SJCRH30 (cell line): ENCODE results near the gene AGAP1. TPM values are rescaled to one million over a fixed set of nuclear protein-coding genes. Genes with fewer than 3 reads are reported as not detected.
"Not testable (repeated sequence)": the region's sequence is repeated elsewhere in the genome, so short reads cannot be mapped to it uniquely, and the experiment has no call there.

Experiments used
- DNase-seq, 2 experiments: peaks; one replicate each; pipeline ENCODE4 v3.0.0-alpha.2; 2015 to 2020
- H3K27ac ChIP-seq: fragments of 250-450 bp; sonication (Bioruptor Pico); 2 replicates; pipeline ENCODE4 v1.5.1; 2020; ENCODE audit warnings: mild to moderate bottlenecking, moderate library complexity
- H3K27me3 ChIP-seq: fragments of 250-450 bp; sonication (Bioruptor Pico); 2 replicates; pipeline ENCODE4 v1.5.1; 2020; ENCODE audit warnings: mild to moderate bottlenecking, moderate library complexity
- H3K36me3 ChIP-seq: fragments of 250-450 bp; sonication (Bioruptor Pico); 2 replicates; pipeline ENCODE4 v1.5.1; 2020; ENCODE audit warnings: mild to moderate bottlenecking, moderate library complexity
- H3K4me1 ChIP-seq: fragments of 250-450 bp; sonication (Bioruptor Pico); 2 replicates; pipeline ENCODE4 v1.5.1; 2020; ENCODE audit warnings: mild to moderate bottlenecking, moderate library complexity
- H3K4me3 ChIP-seq: fragments of 250-450 bp; sonication (Bioruptor Pico); 2 replicates; pipeline ENCODE4 v1.5.1; 2020; ENCODE audit warnings: mild to moderate bottlenecking, moderate library complexity
- H3K9me3 ChIP-seq: fragments of 250-450 bp; sonication (Bioruptor Pico); replicated peaks from 2 replicates; pipeline ENCODE4 v1.5.1; 2020; ENCODE audit warnings: mild to moderate bottlenecking, moderate library complexity
- total RNA-seq: library from RNA; depleted of rRNA; stranded (reverse); fragments of >200 nt; shearing (Covaris generic); gene quantifications from 2 replicates; pipeline ENCODE4 v1.2.3, GENCODE V29; 2014

AGAP1 gene
- total RNA-seq, 1 experiment from 2014 or later = 27.8 TPM

DNA sequence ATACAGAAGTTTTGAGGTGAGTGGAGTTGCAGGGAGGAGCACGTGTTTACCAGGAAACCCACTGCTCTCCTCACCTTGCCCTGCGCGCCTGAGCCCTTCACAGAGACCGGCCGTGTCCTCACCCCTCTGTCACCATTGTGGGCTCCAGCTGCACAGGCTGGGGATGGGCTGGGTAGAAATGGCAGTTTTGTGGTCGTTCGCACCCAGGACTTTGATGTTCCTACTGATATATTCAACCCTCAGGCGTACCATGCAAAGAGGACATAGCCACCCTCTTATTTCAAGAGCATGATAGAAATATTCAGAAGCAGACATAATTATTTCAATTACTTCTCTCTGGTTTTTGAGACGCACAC is 596.2 kb downstream of the AGAP1 start:
- Histone ChIP-seq H3K27ac (no peak overlapping the region), H3K36me3 (no peaks in the 10 kb centered on the region), H3K27me3 (no peaks in the 10 kb centered on the region), H3K4me1 (peaks cover 5% of the 10 kb centered on the region; the same call in 1 of the 2 replicates), H3K4me3 (no peak overlapping the region), H3K9me3 (no peaks in the 10 kb centered on the region; the same call in 1 of the 2 replicates)
- DNase-seq = no peak

DNA sequence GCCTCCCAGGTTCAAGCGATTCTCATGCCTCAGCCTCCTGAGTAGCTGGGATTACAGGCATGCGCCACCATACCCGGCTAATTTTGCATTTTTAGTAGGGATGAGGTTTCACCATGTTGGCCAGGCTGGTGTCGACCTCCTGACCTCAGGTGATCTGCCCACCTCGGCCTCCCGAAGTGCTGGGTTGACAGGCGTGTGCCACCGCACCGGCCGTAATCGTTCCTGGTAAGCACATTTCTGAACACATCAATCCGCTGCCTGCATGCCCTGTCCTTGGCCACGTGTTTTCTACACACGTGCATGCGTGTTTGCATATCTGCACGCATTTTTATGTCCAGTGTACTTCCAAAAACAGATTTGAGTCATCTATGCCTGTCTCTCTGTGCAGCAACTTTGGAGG is 597.0 kb downstream of the AGAP1 start:
- H3K4me3 ChIP-seq, H3K9me3 ChIP-seq, H3K4me1 ChIP-seq, H3K27me3 ChIP-seq, DNase-seq, H3K36me3 ChIP-seq, H3K27ac ChIP-seq: not testable (repeated sequence)

DNA sequence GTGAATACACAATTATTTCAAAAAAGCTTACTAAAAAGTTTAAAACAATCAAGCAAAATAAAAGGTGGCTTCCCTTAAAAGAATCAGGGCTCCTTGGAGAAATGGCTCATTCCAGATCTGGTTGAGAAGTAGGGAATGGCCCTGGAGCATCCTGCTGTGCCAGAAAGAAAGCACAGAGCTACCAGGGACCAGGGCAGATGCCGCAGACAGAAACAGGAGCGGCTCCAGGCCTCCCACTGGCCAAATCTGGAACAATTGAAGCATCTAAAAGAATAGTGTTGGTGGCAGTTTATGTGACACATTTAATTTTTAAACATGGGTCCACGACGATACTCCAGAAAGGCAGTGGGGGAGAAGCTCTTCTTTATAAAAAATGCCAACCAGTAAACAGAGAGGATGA is 598.9 kb downstream of the AGAP1 start:
- Histone ChIP-seq H3K27me3 (no peaks in the 10 kb centered on the region), H3K27ac (no peak overlapping the region), H3K4me1 (no peaks in the 10 kb centered on the region), H3K36me3 (no peaks in the 10 kb centered on the region; the same call in 1 of the 2 replicates), H3K4me3 (no peak overlapping the region), H3K9me3 (no peaks in the 10 kb centered on the region; the same call in 1 of the 2 replicates)
- DNase-seq = no peak

DNA sequence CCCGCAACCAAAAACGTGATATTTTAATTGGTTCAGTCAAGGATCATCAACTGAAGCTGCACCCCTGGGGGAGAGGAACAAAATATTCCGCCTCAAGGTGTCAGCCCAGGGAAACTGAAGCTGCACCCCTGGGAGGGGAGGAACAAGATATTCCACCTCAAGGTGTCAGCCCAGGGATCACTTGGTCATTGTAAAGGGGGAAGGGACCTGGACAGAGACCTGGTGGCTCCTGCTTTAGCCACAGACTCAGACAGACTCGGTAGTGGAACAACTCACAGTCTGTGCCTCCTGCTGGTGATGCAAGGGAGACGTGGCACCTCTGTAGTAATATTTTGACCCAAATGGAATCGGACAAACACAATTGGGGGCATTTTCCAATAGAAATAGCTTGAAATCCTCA is 599.3 kb downstream of the AGAP1 start:
- H3K4me1 ChIP-seq = no peaks in the 10 kb centered on the region
- no peaks in the 10 kb centered on the region; the same call in 1 of the 2 replicates for H3K9me3 ChIP-seq
- no peak overlapping the region for H3K27ac ChIP-seq
- no peaks in the 10 kb centered on the region for H3K27me3 ChIP-seq
- H3K36me3 ChIP-seq = no peaks in the 10 kb centered on the region; the same call in 1 of the 2 replicates
- no peak overlapping the region for H3K4me3 ChIP-seq
- DNase-seq = no peak

DNA sequence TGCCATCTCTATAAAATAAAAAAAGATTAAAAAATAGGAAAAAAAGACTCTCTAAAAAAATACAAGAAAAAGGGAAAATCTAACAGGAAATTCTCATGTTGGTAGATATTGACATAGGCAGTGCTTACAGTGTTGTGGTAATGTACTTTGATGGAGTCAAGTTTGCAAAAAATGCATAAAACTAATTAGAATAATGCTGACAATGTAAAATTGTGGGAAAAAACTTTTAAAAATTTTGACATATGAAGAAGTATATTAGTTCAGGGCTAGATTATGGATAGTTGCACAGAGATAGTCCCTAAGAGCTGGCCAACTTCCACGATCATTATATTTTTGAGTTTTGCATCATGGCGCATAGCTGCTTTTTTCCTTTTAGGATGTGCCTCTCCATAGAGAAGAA is 601.7 kb downstream of the AGAP1 start:
- Histone ChIP-seq H3K27me3 (no peaks in the 10 kb centered on the region), H3K4me3 (no peak overlapping the region), H3K27ac (no peak overlapping the region), H3K9me3 (no peaks in the 10 kb centered on the region; the same call in 1 of the 2 replicates), H3K36me3 (no peaks in the 10 kb centered on the region; the same call in 1 of the 2 replicates), H3K4me1 (no peaks in the 10 kb centered on the region)
- DNase-seq = no peak

DNA sequence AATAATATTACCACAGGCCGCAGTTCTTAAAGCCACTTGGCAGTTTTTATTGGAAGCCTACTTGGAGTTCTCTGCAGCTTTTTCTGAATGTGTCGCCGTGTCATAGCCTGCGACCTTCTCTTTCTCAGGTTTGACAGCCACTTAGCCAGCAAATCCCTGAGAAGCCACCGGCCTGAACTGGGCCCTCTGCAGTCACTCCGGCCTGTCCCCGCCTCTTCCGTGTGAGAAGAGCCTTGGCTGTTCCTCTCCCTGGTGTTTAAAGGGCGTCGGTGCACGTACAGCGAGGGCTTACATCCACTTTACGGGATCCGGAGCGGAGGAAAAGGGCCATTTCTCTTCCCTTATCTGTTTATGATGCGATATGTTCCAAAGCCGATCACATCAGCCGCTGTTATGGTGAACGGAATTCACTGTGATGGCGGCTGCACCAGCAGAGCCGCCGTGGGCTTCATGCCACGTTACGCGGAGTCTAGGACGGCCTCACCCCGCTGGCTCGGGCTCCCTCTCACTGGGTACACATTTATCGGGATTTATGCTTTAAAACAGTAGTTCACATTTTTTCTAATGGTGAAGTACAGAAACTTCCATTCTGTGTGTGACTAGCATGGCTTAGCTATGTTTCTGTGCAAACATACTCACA is 607.6 kb downstream of the AGAP1 start:
- Histone ChIP-seq H3K27me3 (no peaks in the 10 kb centered on the region), H3K4me3 (no peak overlapping the region), H3K9me3 (no peaks in the 10 kb centered on the region), H3K27ac (no peak overlapping the region), H3K36me3 (no peaks in the 10 kb centered on the region; the same call in 1 of the 2 replicates), H3K4me1 (no peaks in the 10 kb centered on the region)
- no peak for DNase-seq

DNA sequence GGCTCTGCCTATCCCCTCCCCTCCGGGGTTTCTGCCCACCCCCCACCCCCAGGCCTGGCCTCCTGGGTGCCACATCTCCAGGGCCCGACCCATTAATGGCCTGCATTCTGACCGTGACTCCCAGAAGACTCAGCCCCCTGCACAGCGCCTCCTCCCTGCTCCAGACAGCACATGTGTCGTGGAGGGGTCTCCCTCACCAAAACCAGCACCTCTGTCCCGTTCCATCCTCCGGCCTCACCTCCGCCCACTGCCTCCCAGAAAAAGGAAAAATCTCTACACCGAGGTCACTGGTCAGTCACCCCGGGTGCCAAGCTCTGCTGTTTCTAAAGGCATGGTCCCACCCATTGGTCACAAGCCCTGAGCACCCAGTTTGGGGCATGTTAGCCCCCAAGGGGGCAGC is 609.1 kb downstream of the AGAP1 start:
- Histone ChIP-seq H3K4me1 (peaks cover 14% of the 10 kb centered on the region), H3K4me3 (no peak overlapping the region), H3K27ac (no peak overlapping the region), H3K9me3 (no peaks in the 10 kb centered on the region), H3K27me3 (no peaks in the 10 kb centered on the region), H3K36me3 (no peaks in the 10 kb centered on the region)
- no peak for DNase-seq

DNA sequence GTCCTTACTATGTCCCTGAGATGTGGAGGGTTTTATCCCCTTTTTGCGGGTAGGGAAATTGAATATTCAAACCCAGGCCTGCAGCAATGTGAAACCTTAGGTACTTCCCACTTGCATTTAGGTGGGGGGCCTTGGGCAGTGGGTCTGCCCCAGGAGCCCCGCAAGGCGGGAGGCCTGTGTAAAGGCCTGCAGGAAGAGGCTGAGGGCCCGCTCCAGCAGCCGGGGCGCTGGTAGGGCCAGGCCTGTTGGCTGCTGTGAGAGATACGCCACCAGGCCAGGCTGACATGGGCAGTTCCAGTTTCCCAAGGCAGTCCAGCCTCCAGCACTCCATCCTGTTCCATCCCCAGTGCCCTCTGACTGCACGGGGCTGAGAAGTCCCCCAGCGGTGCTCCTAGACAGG is 610.1 kb downstream of the AGAP1 start:
- H3K4me1 ChIP-seq = peaks cover 19% of the 10 kb centered on the region
- no peaks in the 10 kb centered on the region for H3K36me3 ChIP-seq
- H3K27me3 ChIP-seq = no peaks in the 10 kb centered on the region
- H3K27ac ChIP-seq = no peak overlapping the region
- H3K4me3 ChIP-seq = no peak overlapping the region
- H3K9me3 ChIP-seq = no peaks in the 10 kb centered on the region
- no peak for DNase-seq

DNA sequence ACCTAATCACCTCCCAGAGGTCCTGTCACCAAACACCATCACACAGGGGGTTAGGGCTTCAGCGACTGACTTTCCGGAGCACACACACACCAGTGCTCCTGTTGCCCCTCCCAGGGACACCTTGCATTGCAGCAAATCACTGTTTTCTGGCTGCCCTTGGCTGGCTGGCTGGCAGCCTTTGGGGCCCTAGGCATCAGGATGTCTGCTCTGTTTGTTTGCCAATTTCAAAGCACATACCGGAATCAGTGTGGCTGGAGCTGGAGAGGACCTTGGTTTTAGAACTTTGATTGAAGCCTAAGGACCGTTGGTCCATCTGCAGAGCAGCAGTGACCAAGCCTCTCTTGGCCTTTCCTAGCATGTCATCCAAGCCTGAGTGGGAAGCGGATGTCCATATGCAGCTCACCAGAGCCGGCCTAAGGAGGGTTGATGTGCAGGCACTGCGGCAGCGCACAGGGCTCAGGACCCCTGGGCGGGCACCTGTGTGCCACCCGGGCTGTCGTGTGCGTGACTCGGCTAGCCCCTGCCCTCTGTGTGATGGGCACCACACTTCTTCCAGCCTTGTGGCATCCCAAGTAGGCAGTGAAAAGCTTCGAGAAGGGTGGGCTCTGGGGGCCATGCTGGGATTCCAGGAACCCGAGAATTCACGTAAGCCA is 612.2 kb downstream of the AGAP1 start:
- H3K27ac ChIP-seq = no peak overlapping the region
- H3K4me1 ChIP-seq = peaks cover 21% of the 10 kb centered on the region
- no peak for DNase-seq
- H3K9me3 ChIP-seq = no peaks in the 10 kb centered on the region
- H3K27me3 ChIP-seq = no peaks in the 10 kb centered on the region
- no peak overlapping the region for H3K4me3 ChIP-seq
- no peaks in the 10 kb centered on the region for H3K36me3 ChIP-seq

DNA sequence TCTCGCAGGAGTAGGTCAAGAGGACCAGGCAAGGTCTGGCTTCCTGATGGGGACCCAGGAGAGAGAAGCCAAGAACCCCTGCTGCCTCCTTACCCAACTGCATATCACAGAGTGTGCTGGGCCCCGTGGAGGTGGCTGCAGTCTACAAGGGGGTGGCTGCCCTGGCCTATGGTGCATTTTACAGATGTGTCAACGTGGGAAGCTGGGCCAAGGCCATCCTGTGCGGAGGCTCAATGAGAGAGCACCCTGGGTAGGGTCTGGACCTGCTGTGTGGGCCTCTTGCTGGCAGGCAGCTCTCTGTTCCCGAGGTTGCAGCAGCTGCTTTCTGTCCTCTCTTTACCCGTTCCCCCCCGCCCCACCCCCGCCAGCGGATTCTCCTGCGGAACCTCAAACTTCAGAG is 612.9 kb downstream of the AGAP1 start:
- no peaks in the 10 kb centered on the region for H3K9me3 ChIP-seq
- H3K36me3 ChIP-seq = no peaks in the 10 kb centered on the region
- H3K4me1 ChIP-seq = peaks cover 21% of the 10 kb centered on the region
- no peak overlapping the region for H3K27ac ChIP-seq
- DNase-seq = no peak
- H3K4me3 ChIP-seq = no peak overlapping the region
- no peaks in the 10 kb centered on the region for H3K27me3 ChIP-seq

DNA sequence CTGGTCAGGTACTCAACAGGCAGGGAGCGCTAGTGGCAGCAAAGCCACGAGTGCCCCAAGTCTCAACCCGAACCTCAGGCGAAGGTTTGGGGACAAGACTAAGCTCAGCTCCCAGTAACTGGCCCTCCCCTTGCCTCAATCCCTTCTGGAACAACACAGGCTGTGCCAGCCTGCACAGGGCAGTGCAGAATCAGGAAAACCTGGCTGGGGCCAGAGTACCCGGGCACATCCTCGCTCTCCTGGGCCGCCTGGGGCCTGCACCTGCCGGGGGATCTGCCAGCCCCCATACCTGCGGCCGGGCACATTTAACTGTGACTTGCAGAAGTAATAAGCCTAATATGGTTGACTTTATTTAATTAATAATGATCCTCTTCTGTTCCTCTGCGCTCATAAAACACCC is 613.7 kb downstream of the AGAP1 start:
- Histone ChIP-seq H3K4me1 (peaks cover 21% of the 10 kb centered on the region), H3K27ac (peak overlapping the region; percentile 61), H3K4me3 (peak overlapping the region; percentile 43), H3K9me3 (no peaks in the 10 kb centered on the region), H3K36me3 (no peaks in the 10 kb centered on the region), H3K27me3 (no peaks in the 10 kb centered on the region)
- no peak for DNase-seq

DNA sequence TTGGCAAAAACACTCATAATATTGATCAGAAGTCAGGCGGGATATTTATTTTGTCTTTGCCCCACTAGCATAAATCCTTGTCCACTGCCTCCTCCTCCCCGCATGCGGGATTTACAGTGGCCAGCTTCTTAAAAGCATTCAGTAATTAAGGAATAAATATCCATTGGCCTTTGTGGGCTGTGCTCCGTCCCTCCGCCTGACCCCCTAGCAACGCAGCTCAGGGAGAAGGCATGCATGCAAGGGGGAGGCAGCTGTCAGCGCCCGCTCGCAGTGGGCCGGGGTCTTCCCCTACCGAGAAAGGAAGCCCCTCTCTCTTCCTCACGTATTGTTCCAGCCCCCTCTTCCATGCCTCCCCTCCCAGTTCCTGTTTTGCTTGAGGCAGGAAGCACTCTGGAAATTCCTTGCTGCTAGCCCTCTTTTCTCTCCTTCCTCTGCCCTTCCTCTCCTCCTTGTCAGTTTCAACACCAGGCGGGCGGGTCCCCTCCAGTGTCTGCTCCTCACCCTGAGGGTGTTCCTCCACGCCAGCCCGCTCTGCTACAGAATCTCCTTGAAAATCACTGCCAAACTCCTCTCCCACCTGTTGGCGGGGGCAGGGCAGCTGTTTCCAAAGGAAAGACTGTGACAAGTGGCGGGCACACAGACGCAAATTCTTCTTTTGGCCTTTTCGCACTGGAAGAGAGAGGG is 614.2 kb downstream of the AGAP1 start:
- peaks cover 21% of the 10 kb centered on the region for H3K4me1 ChIP-seq
- no peaks in the 10 kb centered on the region for H3K27me3 ChIP-seq
- peak overlapping the region; percentile 43 for H3K4me3 ChIP-seq
- H3K9me3 ChIP-seq = no peaks in the 10 kb centered on the region
- H3K27ac ChIP-seq = peak overlapping the region; percentile 61
- H3K36me3 ChIP-seq = no peaks in the 10 kb centered on the region
- peak; percentile 93 to 96 for DNase-seq

DNA sequence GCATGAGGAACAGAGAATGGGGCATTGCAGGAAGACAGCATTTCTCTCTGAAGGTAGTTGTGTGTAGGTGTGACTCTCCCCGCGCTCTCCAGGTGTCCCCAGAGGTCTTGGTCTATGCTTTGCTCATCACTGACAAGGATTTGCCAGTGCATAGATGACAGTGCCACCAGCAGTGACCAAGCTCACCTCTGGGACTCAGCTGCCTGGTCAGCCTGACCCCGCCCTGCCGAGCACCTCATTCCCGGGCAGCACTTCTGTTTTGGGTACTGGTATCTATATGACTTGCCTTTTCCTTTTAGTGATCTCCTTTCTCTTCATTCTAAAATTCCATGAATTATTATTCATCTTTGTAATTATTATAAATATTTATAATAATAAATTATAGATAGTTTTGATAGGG is 615.2 kb downstream of the AGAP1 start:
- H3K4me1 ChIP-seq = peaks cover 21% of the 10 kb centered on the region
- H3K36me3 ChIP-seq = no peaks in the 10 kb centered on the region
- H3K27me3 ChIP-seq = no peaks in the 10 kb centered on the region
- peak overlapping the region; percentile 61 for H3K27ac ChIP-seq
- H3K9me3 ChIP-seq = no peaks in the 10 kb centered on the region
- no peak overlapping the region; the same call in 1 of the 2 replicates for H3K4me3 ChIP-seq
- DNase-seq = no peak

DNA sequence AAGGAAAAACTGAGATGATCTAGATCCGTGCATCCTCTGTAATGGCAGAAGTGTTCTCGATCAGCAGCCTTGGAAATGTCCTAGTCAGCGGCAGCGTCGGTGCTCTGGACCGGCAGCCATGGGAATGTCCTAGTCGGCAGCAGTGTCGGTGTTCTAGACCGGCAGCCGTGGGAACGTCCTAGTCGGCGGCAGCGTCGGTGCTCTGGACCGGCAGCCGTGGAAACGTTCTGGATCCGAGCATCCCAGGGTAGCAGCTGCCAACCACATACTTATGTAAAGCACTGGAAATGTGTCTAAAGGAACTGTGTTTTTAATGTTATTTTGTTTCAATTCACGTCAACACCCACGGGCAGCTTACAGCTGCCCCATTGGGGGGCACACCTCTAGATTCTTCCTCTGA is 615.6 kb downstream of the AGAP1 start:
- no peak for DNase-seq
- no peak overlapping the region for H3K27ac ChIP-seq
- no peaks in the 10 kb centered on the region for H3K9me3 ChIP-seq
- H3K4me1 ChIP-seq = peaks cover 21% of the 10 kb centered on the region
- no peaks in the 10 kb centered on the region for H3K27me3 ChIP-seq
- H3K36me3 ChIP-seq = no peaks in the 10 kb centered on the region
- no peak overlapping the region for H3K4me3 ChIP-seq

DNA sequence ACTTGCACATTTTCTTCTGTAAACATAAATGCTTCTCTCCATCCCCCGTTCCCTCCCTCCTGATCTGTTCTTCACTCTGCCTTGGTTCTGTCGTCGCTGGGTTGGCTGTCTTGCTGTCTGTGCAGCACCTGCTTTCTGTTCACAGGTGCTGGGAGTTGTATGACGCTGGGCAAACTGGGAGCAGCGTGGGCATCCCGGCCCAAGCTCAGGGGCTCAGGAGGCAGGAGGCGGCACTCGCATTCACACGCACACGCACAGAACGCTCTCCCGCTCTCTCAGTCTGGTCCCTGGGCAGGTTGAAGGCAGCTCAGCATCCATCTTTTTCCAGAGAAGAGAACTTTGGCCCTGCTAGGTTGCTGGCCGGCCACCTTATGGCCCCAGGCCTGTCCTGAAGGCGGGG is 618.6 kb downstream of the AGAP1 start:
- Histone ChIP-seq H3K4me1 (peaks cover 13% of the 10 kb centered on the region), H3K9me3 (no peaks in the 10 kb centered on the region), H3K27me3 (no peaks in the 10 kb centered on the region), H3K4me3 (no peak overlapping the region), H3K36me3 (no peaks in the 10 kb centered on the region), H3K27ac (no peak overlapping the region)
- no peak for DNase-seq
